GM12873 (cell line): ENCODE measurements around the gene RFX4.

ENCODE experiments used
- TF ChIP-seq, protein P1 (sequence below): IDR thresholded peaks from 2 replicates; pipeline ENCODE4 v1.5.1; 2012; ENCODE audit warnings: low read depth, mild to moderate bottlenecking, moderate library complexity, low read length, control low read depth; ENCODE audit not compliant: insufficient read depth; ENCODE audit errors: missing control alignments

RFX4 gene

DNA sequence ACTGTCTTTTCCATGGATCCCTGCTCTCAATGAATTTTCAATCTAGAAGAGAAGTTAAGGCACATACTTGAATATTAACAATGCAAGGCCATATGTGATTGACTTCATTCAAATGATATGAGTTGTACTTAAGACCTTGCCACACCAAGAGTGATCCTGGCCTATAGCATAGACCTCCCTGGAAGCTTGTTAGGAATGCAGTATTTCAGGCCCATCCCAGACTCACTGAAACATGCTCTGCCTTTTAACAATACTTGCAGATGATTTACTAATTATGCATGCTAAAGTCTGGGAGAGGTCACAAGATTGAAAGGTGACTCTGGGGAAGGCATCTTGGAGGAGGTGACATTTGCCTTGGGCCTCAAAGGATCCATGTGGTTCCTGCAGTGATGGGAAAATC lies 43.2 kb downstream of the RFX4 start:
- TF ChIP-seq, protein P1, sequence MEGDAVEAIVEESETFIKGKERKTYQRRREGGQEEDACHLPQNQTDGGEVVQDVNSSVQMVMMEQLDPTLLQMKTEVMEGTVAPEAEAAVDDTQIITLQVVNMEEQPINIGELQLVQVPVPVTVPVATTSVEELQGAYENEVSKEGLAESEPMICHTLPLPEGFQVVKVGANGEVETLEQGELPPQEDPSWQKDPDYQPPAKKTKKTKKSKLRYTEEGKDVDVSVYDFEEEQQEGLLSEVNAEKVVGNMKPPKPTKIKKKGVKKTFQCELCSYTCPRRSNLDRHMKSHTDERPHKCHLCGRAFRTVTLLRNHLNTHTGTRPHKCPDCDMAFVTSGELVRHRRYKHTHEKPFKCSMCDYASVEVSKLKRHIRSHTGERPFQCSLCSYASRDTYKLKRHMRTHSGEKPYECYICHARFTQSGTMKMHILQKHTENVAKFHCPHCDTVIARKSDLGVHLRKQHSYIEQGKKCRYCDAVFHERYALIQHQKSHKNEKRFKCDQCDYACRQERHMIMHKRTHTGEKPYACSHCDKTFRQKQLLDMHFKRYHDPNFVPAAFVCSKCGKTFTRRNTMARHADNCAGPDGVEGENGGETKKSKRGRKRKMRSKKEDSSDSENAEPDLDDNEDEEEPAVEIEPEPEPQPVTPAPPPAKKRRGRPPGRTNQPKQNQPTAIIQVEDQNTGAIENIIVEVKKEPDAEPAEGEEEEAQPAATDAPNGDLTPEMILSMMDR = no peak

DNA sequence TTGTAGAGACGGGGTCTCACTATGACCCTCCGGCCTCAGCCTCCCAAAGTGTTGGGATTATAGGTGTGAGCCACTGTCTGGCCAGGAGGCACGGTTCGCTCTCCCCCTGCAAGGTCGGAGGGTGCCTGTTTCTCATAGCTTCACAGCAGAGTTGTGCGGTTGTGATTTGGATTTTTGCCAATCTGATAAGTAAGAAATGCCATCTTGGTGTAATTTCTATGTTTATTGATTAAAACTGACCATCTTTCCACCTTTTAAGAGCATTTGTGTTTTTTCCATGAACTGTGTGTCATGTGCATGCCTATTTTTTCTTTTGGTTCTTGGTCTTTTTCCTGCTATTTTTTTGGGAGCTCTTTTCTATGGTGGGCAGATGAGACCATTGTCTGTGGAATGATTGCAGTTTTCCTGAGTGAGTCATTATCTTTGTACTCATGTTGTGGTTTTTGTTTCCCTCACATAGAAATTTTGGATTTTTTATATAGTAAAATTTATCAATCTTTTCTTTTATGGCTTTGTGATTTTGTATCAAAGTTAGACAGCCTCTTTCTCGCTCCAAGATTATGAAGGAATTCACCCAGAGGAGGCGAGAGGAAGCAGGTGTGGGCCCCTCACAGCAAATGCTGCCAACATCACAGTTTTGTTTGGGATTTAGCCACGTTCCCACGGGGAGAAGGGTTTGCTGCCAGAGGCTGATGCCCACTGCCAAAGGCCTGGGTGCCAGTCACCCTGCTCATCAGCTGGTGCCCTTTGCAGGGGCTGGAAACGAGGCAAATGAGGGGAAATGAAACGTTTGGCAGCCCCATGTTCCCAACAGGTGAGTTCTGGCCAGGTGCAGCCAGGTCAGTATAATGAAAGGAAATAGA lies 47.2 kb downstream of the RFX4 start:
- TF ChIP-seq, protein P1 = no peak

DNA sequence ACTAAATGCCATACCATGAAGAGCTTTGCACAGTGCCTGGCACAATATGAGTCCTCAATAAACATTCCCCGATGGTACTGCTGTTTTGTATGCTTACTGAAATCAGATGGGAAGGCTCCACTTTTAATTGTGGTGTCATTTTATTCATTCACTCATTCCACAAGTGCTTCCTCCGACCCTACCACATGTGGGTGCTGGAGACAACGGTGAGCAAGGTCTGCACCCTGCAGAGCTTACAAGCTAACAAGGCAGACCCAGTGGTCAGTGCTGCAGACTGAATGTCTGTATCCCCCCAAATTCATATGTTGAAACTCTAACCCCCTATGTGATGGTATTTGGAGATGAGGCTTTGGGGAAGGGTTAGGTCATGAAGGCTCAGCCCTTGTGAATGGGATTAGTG lies 48.3 kb downstream of the RFX4 start:
- TF ChIP-seq, protein P1 = peak; percentile 19

DNA sequence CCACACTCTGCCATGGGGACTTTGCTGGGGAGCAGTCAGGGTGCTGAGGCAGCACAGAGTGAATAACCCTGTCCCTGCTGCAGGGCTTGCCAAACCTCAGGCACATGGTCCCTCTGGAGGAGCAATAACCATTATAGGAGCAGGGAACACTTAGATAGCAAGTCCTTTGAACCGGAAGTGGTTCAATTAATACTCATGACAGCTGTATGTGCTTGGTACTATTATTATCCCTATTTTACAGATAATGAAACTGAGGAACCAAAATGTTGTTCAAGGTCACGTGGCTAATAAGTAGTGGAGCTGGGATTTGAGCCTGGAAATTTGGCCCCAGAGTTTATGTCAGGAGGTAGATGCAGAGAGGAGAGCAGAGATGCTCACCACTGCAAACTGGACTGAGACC lies 49.0 kb downstream of the RFX4 start:
- TF ChIP-seq, protein P1 = no peak

DNA sequence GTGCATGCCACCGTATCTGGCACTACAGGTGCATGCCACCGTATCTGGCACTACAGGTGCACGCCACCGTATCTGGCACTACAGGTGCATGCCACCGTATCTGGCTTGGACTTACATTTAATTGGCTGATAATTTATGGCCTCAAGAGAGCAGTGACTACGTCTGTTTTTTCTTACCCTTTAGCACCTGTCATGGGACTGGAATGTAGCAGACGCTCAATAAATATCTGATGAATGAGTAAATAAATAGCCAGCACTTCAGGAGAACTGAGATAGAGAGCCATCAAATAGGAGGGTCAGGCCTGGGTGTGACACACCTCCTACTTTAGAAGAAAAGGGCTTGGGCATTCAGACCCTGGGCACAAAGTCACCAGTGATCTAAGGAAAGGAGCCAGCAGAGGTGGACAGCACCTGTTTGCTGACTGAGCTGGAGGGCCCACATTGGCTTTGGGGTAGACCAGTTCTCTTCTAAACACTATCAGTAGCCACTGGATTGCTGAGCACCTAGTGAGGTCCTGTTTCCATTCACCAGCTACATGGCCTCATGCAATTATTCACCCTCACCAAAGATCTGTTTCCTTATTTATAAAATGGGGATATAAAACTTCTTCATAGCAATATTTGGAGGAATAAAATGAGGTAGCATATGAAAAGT lies 50.1 kb downstream of the RFX4 start:
- TF ChIP-seq, protein P1 = no peak

DNA sequence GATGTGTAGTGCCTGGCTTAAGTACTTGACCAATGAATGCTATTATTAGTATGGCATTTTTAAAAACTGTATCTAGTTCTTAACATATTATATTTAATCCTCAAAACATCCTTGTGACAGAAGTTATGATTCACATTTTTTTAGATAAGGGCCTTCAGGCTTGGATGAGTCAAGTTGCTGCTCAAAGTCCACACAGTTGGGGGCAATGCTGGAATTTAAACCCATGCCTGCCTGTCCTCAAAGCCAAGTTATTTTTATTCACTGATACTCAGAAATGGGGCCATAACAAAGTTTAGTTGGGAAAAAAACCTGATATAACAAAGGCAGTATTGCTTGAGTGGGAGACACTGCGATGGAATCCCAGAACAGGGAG lies 50.6 kb downstream of the RFX4 start:
- TF ChIP-seq, protein P1 = no peak

DNA sequence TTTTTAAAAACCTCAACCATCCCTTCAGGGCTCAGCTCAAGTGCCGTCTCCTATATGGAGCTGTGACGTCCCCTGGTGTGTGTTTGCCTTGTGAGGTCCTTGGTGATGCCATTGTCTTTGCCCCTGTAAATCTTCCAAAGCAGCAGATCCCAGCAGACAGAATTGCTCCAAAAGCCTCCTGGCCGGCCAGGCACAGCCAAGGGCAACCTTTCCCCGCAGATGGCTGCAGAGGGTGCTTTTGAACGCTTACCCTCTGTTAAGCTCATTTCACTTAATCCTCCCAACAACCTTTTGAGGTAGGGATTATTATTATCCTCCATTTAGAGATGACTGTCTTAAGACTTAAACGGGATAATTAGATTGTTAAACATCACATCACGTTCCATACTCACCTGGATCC lies 51.4 kb downstream of the RFX4 start:
- TF ChIP-seq, protein P1 = no peak
